Endometrial microvascular endothelial cells (primary cell): ENCODE measurements around the gene PTPRN2. TPM values are rescaled to one million over a fixed set of nuclear protein-coding genes. Genes with fewer than 3 reads are reported as not detected.

Experiments used
- in situ Hi-C: cut with HindIII; loops from 2 replicates; pipeline ENCODE4 v1.10.0; 2017; ENCODE audit warnings: low sequenced_read_pairs, low pct_unique_long_range_greater_than_20kb; ENCODE audit errors: inconsistent ontology term
- total RNA-seq: library from RNA; depleted of rRNA; stranded (reverse); fragments of >200 nt; gene quantifications from one replicate; pipeline ENCODE4 v1.2.3, GENCODE V29; 2015; ENCODE audit errors: inconsistent ontology term

The PTPRN2 gene
- total RNA-seq, 1 donor from 2014 or later: 13.3 TPM

DNA sequence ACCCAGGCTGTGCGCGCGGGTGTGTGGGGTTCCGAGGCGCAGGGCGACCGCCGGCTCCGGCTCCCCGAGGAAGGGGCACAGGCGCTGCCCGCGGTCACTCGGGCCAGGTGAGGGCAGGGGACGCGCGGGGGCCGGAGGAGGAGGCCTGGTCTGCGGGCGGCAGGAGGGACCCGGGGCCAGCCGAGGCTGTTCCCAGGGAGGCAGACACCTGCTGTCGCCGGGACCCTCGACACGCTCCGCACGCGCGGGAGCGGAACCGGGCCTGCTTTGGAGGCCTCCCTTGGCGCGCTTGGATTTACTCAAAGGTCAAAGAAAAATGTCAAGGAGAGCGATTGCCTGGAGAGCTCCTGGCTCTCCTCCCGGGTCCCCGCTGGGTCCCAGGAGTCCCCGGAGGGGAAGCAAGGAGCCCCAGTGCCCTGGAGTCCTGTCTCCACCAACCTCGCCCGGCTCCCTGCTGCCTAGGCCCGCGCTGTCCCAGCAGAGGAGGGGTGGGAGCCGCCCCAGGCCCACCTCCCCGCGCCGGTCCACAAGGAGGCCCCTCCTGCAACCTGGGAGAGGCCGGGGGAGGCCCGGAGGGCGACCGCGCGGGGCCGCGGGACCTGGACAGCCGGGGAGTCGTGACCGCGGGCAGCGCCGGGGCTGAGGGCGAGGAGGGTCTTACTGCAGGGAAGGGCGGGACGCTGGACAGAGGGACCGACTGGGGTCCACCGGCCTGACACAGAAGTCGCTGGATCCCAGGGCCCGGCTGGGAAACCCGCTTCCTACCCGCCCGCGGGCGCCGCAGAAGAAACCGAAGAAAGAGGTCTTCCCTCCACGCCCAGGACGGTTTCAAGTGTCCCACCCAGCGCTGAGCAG is 902.0 kb downstream of the PTPRN2 start:
- in situ Hi-C loops: no loop called here

DNA sequence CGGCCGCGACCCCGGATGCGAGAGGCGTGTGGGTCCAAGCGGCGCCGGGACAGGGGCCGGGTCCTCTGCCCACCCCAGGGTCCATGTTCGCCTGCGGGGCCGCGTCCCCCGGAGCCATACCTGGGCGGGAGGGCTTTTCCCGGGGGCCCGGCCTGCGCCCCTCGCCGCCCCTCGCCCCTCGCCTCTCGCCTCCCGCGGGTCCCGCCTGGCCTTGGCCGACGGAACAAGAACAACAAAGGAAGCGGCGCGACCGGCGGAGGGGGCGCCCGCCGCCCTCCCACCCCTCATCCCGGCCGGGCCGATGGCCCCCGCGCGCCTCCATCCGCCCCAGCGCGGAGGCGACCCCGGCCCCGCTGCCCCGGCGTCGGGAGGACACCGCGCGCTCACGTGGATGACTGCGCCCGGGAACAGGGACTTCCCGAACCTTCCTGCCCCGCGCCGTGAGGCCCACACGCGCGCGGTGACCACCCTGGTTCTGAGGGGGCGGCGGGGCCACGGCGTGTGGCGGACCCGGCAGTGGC is 902.7 kb downstream of the PTPRN2 start:
- in situ Hi-C loops: no loop called here

DNA sequence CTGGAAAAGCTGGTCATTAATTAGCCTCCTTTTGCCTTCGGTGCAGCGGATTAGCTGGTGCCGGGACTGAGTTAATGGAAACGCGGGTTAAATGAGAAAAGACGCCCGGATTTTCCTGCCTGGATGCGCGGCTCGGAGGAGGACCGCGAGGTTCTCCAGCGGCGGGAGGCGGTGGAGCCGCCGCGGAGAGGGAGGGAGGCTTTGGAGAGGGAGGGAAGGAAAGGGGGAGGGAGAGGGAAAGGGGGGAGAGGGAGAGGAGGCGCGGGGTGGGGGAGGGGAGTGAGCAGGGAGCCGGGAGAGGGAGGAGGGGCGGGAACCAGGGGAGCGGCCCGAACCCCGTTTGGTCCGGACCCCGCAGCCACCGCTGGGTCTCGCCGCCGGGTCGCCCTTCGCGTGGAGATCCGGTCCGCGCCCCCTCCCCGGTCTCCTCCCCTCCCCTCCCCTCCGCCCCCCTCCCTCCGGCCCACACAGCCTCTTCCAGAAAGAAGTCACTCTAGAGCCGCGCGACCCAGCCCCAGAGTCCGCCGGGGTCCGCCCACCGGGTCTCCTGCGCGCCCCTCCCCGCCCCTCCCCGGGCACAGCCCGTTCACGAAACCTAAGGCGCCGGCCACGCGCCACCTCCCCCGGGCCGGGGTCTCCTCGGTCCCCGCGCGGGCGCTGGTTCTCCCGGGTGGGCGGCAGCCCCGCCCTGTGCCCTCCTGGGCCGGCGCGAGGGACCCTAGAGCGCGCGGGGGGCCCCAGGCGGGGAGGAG is 903.3 kb downstream of the PTPRN2 start:
- in situ Hi-C loops: no loop called here

DNA sequence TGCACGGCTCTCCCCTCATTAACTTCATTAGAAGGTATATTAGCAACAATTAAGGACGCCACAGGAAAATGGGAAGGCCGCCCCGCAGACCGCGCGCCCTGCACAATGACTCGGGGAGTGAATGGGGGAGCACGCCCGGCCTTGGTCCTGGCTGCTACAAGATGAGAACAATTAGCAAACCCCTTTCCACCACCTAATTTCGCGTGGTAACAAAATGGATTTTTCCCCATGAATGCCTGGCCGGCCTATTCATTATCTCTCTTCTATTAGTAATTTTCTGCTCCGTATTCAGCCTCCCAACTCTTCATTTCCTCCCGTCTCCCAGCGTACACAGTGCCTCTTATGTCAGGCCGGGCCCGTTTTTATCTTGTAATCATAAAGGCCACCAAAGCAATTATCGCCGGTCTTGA is 903.9 kb downstream of the PTPRN2 start:
- in situ Hi-C loops: no loop called here

DNA sequence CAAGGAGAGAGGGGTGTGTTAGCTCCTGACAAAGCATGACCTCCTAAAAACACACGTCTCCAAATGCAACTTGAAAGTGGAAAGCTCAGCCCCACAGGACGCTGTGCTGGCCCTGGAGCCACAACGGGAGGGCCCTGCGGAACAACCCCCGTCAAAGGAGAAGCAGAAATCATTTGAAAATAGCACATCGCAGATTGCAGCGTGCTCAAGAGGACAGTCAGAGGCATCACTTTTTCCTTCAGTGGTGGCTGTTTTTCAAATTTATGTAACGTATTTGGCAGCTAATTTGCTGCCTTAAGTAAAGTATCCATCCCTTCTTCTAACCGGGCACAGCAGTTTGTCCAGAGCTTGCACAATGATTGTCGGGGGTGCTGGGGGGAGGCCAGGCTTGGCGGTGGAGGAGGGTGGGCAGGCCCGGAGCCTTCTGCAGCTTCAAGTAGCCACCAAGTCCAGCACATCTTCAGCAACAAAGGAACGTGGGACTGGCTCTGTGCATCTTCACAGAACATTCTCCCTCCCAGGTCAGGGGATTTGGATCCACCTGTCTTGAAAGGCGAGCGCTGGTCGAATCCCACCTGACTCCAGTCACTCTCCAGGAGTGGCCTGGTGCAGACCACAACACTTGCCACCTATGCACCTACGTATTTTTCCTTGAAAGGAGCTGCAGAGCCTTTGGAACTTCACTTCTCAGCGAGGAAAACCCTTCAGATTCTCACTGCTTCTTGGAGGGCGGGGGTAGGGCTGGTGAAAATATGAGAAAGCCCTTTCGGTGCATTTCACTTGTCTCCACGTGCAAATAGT is 904.5 kb downstream of the PTPRN2 start:
- in situ Hi-C loops: no loop called here

DNA sequence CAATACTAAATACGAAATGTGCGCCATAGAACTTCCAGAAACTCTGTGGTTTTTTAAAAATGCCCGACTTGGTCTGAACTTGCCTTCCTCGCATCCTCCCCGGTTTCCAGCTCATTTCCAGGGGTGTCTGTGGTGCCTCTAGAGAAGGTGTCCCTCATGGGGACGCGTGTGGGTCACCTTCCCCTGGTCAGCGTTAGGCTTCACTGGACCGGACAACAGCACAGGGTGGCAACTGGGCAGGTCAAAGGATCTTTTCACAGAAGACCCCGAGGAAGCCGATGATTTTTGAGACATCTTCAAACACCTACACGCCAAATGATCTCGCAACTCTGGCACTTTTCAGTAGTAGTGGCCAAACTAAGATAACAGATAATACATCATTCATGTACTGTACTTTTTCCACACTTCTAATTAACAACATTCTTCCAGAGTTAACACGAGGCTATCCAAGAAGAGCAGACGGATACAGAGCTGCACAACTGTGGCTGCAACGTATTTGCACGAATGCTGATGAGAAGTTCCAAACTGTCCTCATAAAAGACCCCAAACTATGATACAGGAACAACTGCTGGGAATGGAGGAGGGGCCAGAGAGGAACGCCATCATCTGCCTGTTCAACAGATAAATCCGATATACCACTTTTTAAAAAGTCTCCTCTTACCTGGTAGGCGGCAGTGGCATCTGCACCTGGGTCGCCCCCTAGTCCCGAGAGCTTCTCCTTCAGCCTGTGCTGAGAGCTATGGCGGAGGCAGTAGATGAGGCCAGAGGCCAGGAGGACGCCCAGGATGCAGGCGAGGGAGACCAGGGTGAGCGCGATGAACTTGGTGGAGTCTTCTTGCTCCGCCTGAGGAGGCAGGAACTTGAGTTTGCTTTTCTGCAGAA is 905.3 kb downstream of the PTPRN2 start:
- in situ Hi-C loops: no loop called here

DNA sequence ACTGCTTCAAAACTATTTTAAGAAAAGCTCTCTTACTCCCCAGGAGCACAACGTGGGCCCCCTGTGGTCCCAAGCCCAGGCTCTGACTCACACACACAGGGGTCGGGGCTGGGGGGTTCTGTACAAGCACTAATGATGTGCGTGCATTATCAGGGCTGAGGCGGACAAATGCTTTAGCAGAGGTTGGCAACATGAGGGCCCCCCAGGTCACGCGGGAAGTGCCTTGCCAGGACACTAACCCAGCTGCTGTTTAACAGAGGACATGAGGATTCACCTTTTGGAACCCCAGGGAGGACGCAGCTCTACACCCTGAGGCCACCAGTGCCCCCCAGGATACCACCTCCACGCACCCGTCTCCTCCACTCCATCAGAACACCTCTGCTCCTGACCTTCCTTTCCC is 908.0 kb downstream of the PTPRN2 start:
- in situ Hi-C loops: no loop called here

DNA sequence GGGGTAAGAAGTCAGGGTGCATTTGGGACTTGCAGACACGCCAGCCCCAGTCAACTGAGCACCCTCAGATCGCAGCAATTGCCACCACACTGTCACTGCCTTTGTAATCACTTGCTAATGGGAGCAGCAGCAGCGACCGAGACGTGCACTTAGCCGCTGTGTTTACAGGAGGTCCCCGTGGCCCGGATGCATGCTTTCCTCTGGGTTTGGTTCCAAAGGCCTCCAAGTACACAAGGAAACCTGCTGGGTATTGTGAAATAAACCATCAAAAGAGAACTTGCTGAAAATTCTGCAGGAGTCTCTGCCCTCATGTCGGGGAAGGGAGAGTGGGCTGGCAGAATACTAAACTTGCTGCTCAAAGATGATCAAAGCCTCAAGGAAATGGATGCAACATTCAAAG is 909.1 kb downstream of the PTPRN2 start:
- in situ Hi-C loops: no loop called here

DNA sequence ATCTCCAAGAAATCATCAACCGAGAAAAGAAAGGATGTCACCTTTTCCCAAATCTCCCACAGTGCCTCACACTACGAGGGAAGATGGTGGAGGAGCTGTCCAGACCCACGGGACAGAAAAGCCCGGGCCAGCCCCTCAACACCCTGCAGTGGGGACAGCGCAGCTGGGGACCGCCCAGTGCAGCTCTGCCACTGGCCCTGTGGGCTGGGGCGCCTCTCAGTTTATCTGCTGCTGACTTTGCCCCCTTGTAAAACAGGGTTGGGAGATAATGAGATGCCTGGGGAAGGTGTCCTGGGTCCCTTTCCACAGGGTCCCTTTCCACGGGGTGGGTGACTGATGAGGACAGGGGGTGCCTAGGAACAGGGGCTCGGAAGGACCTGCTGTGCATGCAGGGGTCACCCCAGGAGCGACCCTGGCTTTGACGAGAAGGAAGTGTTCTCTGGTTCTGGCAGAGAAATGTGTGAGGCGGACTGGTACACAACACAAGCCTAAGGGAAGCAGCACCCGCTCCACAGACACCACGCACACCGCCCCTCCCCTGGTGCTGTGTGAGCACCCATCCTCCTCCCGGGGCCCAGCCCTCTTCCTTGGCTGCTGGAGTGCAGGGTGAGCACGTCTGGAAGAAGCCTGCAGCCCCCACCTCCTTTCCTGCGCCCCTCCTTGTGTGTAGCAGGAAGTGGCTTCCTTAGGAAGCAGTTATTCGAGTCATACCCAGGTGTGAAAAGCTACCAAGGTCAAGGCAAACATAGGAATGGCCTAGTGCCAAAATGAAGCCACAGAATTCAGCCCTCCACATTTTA is 911.0 kb downstream of the PTPRN2 start:
- in situ Hi-C loops: no loop called here

DNA sequence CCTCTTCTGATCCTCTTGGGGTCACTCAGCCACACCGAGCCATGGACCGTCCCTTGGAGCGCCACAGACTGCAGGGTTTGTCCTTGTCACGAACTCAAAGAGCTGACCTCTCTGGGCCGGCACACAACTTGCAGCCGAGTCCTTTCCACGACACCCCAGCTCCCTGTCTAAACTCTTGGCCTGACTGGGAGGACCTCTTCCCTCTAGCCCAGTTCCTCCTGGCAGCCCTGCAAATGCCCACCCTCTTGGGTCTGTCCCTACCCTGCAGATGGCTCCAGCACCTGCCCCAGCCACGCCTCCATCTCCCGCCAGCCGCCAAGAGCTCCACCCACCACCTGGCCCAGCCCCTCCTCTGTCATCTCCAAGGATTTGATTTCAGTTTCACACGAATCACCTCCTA is 911.6 kb downstream of the PTPRN2 start:
- in situ Hi-C loops: no loop called here

DNA sequence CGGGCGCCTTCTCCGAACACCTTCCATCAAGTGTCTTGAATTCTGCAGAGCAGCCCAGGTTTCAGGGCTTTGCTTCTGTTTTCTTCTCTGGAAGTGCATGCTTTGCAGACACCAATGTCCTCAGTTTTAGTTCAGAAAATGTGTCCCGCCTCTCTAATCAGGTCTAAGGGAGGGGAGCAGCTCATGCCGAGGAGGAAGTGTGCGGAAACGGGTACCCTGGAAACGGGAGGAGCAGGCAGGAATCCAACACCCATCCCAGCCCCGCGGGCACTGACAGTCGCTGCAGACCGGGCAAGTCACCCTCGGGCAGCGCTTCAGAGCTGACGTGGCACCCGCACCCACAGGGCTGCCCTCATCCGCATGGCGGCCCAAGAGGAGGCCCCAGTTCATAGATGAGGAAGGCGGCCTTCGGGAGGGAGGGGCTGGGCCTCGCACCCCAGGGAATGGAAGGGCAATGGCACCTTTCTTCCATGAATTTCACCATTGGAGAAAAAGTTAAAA is 912.1 kb downstream of the PTPRN2 start:
- in situ Hi-C loops: no loop called here

DNA sequence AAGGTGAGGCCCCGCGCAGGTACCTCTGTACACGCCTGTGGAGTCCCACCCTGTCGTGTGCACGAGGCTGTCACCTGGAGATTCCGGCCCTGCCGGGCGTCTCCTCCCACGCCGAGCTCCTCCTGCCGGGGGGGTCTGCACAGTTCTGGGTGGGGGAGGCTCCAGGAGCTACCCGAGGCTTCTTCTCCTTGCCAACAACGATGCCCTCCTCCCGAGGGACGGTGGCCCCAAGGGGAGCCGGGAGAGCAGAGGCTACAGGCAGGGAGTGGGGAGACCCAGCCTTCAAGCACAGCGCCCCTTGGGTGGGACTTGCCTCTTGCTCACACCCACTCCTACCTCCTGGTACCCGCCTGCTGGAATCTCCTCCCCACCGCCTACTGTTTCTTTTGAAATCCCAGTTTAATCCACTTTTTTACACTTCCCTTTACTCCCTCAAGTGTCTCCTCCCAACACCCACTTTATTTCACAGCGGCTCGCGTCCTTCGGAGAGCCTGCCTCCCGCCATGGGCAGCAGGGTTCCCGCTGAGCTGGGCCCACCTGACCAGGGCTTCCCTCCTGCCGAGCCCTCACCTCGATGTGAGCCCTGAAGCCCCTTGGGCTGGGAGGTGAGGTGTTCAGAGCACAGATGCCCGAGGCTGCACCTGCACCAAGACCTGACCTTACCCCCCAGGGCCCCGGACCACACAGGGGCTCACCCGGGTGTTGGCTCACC is 912.8 kb downstream of the PTPRN2 start:
- in situ Hi-C loops: no loop called here

DNA sequence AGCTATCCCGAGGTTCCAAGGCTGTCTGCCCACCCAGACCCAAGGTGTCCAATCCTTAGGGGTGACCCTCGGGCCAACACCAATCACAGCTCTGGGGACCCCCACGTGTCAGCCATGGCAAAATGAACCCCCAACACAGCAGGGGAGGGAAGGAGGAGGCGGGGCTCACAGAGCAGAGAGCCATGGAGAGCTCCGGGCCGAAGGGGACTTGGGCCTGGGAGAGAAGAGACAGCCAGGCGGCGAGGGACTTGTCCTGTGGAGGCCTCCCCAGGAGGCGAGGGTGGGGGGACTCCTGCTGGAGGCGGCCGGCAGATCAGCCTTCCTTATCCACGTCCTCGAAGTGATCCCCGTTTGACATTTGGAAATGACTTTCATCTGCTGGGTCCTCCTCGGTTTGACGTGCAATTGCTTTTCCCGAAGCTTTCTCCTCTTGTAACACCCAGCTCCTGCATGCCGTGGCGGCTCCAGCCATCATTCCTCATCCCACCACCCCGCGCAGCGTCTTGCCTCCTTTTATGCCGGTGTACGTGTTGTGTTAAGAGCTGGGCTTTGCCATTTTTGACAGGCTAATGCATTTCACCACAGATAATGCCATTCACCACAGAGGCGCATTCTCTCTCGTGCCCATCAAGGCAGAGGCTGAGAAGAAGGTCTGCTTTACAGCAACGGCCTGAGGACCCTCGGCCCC is 913.5 kb downstream of the PTPRN2 start:
- in situ Hi-C loops: no loop called here

DNA sequence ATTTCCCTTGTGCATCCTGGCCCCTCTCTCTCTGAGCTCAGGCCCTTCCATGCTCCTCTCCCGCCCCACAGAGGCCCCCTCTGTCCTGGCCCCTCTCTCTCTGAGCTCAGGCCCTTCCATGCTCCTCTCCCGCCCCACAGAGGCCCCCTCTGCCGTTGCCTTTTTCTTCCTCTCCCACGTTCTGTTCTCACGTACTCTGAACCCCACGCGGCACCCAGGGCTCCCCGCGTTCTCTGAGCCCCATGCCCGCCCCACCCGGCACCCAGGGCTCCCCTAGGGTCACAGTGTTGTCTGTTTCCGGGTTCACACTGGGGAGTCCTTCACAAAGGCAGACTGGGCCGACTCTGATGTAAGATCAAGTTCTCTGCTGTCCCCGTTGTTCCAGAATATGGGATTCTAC is 914.0 kb downstream of the PTPRN2 start:
- in situ Hi-C loops: no loop called here

DNA sequence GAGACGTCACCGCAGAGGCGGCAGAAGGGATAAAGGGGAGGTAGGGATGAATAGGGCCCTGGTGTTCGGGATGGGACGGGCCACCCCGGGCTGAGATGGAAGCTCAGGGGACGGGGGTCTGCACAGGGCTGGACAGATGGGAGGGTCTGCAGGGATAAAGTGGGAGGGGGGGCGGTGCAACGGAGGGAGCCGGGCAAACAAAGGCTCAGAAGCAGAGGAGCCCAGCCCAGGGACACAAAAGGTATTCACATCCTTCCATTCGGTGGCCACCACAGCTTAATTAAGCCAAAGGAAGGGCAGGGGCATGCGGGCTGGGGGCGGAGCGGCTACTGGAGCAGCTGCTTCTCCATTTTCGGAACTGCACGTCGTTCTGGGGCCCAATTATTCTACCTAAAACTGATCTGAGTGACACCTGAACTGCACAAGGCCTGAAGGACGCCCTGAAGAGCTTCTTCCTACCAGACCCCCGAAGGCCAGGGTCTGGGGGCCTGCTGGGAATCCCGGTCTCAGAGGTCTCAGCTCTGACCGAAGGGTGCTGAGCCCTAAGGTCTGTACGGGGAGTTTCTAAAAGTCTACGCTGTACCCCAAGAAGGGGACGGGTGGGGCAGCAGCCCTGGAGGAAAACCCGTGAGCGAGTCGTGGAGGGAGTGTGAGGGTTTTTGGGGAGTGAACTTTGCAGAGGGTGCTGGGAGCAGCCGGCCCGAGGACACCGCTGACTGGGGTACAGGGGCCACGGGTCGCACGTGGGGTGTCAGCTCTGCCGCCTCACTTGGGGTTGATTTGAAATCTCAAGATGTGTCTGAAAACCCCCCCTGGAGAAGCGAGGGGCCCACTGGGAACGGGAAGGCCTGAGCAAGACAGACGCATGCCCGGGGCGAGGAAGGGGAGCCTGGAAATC is 916.0 kb downstream of the PTPRN2 start:
- in situ Hi-C loops: no loop called here
